Liver (tissue), 3 donors: ENCODE data around the gene SH3BP2.

ENCODE experiments used
- JUND ChIP-seq, 2 donors: IDR thresholded peaks; 2 replicates each; pipeline ENCODE4 v1.6.1; 2016; ENCODE audit warnings: antibody characterized with exemption in 2 of 2
- RAD21 ChIP-seq, 2 donors: IDR thresholded peaks; 2 replicates each; pipeline ENCODE4 v1.6.1; 2016; ENCODE audit warnings: antibody characterized with exemption in 2 of 2, mild to moderate bottlenecking in 2 of 2
- TAF1 ChIP-seq: conservative IDR thresholded peaks from 2 replicates; pipeline ENCODE4 v1.6.1; 2016; ENCODE audit warnings: antibody characterized with exemption, mild to moderate bottlenecking
- TF ChIP-seq, protein P1 (sequence below): fragments of 150-350 bp; IDR thresholded peaks from 2 replicates; pipeline ENCODE4 v1.5.1; 2017; ENCODE audit warnings: improper control_type of control experiment, low read depth, low read length; ENCODE audit not compliant: missing input control
- TF ChIP-seq, protein P2 (sequence below): IDR thresholded peaks from 2 replicates; pipeline ENCODE4 v1.6.1; 2016; ENCODE audit warnings: antibody characterized with exemption, mild to moderate bottlenecking
- TF ChIP-seq, protein P3 (sequence below): IDR thresholded peaks from 2 replicates; pipeline ENCODE4 v1.6.1; 2016; ENCODE audit warnings: antibody characterized with exemption
- donor health status: healthy.
- donor health status: healthy.

DNA sequence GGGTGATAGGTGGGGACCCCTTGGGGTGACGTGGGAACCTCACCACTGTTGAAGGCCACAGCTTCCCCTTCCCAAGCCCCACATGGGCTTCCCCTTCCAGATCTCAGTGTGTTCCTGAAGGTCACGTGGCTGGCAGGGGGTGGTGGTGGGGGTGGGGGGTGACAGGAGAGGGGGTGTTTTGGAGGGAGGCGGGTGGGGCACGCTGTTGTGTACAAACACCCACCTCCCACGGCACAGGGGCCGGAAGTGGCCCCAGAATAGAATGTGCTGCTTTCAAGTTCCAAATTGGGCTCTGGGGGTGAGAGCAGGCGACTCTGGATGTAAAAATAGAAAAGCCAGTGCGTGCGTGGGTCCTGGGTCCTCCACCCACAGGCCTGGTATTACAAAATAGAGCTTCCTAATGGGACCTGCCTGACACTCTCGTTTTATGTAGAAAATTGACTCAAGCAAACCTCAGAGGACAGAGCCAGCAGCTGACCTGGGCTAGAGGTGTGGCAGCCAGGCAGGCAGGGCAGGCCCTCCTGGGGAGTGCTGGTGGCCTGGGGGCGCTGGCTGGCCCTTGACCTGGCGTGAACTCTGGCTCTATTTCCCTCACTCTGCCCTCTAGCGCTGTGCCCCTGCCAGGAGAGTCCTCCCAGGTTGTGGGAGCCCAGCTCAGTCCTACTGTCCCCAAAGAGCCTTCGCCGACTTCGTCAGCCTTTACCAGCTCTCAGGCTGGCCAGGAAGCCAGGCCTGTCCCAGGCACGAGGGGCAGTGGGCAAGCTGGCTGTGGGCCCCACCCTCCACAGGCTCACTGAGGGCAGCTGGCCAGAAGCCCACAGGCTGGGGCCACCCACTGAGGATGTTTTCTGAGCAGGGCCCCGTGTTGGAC lies 5.4 kb upstream of the SH3BP2 start:
- TF ChIP-seq RAD21 (IDR thresholded peaks at IDR 0.05) = no peak
- TF ChIP-seq, protein P1, sequence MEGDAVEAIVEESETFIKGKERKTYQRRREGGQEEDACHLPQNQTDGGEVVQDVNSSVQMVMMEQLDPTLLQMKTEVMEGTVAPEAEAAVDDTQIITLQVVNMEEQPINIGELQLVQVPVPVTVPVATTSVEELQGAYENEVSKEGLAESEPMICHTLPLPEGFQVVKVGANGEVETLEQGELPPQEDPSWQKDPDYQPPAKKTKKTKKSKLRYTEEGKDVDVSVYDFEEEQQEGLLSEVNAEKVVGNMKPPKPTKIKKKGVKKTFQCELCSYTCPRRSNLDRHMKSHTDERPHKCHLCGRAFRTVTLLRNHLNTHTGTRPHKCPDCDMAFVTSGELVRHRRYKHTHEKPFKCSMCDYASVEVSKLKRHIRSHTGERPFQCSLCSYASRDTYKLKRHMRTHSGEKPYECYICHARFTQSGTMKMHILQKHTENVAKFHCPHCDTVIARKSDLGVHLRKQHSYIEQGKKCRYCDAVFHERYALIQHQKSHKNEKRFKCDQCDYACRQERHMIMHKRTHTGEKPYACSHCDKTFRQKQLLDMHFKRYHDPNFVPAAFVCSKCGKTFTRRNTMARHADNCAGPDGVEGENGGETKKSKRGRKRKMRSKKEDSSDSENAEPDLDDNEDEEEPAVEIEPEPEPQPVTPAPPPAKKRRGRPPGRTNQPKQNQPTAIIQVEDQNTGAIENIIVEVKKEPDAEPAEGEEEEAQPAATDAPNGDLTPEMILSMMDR = no peak
- TF ChIP-seq, protein P2, sequence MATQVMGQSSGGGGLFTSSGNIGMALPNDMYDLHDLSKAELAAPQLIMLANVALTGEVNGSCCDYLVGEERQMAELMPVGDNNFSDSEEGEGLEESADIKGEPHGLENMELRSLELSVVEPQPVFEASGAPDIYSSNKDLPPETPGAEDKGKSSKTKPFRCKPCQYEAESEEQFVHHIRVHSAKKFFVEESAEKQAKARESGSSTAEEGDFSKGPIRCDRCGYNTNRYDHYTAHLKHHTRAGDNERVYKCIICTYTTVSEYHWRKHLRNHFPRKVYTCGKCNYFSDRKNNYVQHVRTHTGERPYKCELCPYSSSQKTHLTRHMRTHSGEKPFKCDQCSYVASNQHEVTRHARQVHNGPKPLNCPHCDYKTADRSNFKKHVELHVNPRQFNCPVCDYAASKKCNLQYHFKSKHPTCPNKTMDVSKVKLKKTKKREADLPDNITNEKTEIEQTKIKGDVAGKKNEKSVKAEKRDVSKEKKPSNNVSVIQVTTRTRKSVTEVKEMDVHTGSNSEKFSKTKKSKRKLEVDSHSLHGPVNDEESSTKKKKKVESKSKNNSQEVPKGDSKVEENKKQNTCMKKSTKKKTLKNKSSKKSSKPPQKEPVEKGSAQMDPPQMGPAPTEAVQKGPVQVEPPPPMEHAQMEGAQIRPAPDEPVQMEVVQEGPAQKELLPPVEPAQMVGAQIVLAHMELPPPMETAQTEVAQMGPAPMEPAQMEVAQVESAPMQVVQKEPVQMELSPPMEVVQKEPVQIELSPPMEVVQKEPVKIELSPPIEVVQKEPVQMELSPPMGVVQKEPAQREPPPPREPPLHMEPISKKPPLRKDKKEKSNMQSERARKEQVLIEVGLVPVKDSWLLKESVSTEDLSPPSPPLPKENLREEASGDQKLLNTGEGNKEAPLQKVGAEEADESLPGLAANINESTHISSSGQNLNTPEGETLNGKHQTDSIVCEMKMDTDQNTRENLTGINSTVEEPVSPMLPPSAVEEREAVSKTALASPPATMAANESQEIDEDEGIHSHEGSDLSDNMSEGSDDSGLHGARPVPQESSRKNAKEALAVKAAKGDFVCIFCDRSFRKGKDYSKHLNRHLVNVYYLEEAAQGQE = no peak
- no peak for TF ChIP-seq TAF1
- TF ChIP-seq, protein P3, sequence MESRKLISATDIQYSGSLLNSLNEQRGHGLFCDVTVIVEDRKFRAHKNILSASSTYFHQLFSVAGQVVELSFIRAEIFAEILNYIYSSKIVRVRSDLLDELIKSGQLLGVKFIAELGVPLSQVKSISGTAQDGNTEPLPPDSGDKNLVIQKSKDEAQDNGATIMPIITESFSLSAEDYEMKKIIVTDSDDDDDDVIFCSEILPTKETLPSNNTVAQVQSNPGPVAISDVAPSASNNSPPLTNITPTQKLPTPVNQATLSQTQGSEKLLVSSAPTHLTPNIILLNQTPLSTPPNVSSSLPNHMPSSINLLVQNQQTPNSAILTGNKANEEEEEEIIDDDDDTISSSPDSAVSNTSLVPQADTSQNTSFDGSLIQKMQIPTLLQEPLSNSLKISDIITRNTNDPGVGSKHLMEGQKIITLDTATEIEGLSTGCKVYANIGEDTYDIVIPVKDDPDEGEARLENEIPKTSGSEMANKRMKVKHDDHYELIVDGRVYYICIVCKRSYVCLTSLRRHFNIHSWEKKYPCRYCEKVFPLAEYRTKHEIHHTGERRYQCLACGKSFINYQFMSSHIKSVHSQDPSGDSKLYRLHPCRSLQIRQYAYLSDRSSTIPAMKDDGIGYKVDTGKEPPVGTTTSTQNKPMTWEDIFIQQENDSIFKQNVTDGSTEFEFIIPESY = no peak
- no peak for TF ChIP-seq JUND (IDR thresholded peaks at IDR 0.05)
